Measurements from ENCODE around the gene UBC. TPM values are rescaled to one million over a fixed set of nuclear protein-coding genes. Genes with fewer than 3 reads are reported as not detected.

The UBC gene
- total and polyA plus RNA-seq, 2 donors (not counting 1 experiment from before 2014, with no cell fraction given) = 953 to 4,477 TPM

DNA sequence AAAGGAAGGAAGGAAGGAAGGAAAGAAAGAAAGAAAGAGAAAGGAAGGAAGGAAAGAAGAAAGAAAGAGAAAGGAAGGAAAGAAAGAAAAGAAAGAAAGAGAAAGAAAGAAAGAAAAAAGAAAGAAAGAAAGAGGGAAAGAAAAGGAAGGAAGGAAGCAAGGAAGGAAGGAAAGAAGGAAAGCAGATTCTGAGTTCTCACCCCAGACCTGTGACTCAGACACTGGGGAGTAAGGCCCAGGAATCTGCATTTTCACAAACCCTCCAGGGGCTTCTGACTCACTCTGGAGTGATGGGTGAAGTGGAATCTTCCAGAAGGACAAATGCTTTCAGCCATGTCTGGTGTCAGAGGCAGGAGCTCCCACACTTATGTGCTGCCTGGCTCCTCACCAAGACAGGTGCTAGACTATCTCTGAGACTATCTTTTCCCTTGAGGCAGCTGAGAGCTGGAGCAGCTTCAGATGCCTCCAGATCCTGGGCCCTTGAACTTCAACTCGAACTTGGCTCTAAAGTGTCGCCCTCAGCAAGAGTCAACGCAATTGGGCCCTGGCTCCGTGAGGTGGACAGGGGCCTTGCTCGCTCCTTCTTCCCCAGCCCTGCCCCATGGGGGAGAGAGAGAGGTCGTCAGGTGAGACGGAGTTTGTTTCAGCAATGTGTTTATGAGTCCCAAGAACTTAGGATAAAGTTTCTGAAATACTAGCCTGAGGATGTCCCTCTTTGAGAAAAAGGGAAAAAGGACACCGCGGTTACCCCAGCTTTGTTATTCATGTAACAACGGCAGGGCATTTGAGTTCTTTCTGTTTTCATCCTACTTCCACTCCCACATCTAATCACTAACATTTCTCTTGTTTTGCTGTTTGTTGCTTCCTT lies 31.0 kb downstream of the UBC start:
- peaks cover 64% of the 10 kb centered on the region for H3K4me1 Mint-ChIP-seq
- H3K4me3 Mint-ChIP-seq = peak overlapping the region; percentile 83
- H2AFZ ChIP-seq (ENCODE audit: insufficient read depth, low read depth, low read length, poor library complexity, severe bottlenecking) = peak overlapping the region; percentile 7
- H3K9ac ChIP-seq (ENCODE audit: low read length) = no peak overlapping the region
- POLR2A ChIA-PET = interaction anchor here (0.7 kb wide), 1 partner anchor 19 kb away, joined by 3 read pairs; no protein-coding TSS in a partner anchor
- H3K27ac Mint-ChIP-seq = peak overlapping the region; percentile 95
- 61% methylated on average over 6 of the region's 10 CpGs for WGBS (ENCODE audit: insufficient coverage)
- H4K20me1 ChIP-seq (ENCODE audit: control insufficient read depth, insufficient read depth, low read length, poor library complexity, severe bottlenecking) = no peaks in the 10 kb centered on the region
- H3K4me2 ChIP-seq (replicated peaks; ENCODE audit: low read depth, low read length, poor library complexity, severe bottlenecking) = peak overlapping the region; percentile 69
- H3K4me3 ChIP-seq (ENCODE audit: control extremely low read depth in 1 of 5, extremely low read depth in 1 of 5, insufficient read depth in 1 of 5, low read depth in 2 of 5, low read length in 4 of 5) = no peak overlapping the region
- H3K36me3 ChIP-seq (replicated peaks in 1 of 2; ENCODE audit: control extremely low read depth in 1 of 2, control insufficient read depth in 1 of 2, extremely low read depth in 1 of 2, insufficient read depth in 2 of 2, low read length in 1 of 2) = no peaks in the 10 kb centered on the region
- intact Hi-C loops (cut with micrococcal nuclease) = loop anchor here (1.0 kb wide), 1 partner anchor 19 kb away; no protein-coding TSS in a partner anchor
- H3K79me2 ChIP-seq (ENCODE audit: control insufficient read depth, insufficient read depth, low read length) = no peaks in the 10 kb centered on the region
- TF ChIP-seq EZH2 (IDR thresholded peaks at IDR 0.05; ENCODE audit: borderline replicate concordance, insufficient read depth, low read depth, low read length, poor library complexity, severe bottlenecking) = no peak
- TF ChIP-seq, protein P1, sequence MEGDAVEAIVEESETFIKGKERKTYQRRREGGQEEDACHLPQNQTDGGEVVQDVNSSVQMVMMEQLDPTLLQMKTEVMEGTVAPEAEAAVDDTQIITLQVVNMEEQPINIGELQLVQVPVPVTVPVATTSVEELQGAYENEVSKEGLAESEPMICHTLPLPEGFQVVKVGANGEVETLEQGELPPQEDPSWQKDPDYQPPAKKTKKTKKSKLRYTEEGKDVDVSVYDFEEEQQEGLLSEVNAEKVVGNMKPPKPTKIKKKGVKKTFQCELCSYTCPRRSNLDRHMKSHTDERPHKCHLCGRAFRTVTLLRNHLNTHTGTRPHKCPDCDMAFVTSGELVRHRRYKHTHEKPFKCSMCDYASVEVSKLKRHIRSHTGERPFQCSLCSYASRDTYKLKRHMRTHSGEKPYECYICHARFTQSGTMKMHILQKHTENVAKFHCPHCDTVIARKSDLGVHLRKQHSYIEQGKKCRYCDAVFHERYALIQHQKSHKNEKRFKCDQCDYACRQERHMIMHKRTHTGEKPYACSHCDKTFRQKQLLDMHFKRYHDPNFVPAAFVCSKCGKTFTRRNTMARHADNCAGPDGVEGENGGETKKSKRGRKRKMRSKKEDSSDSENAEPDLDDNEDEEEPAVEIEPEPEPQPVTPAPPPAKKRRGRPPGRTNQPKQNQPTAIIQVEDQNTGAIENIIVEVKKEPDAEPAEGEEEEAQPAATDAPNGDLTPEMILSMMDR (IDR thresholded peaks at IDR 0.05) = no peak
- no peak for ATAC-seq (ENCODE audit: low read depth)
- H3K4me1 ChIP-seq (ENCODE audit: control insufficient read depth in 2 of 2, insufficient read depth in 2 of 2, low read length in 2 of 2) = peaks cover 55 to 70% of the 10 kb centered on the region in 2 donors
- no peaks in the 10 kb centered on the region for H3K9me3 Mint-ChIP-seq (ENCODE audit: insufficient read depth)
- H3K27me3 ChIP-seq (replicated peaks in 1 of 4; ENCODE audit: control extremely low read depth in 1 of 4, control insufficient read depth in 3 of 4, insufficient read depth in 4 of 4, low read length in 3 of 4) = peaks cover 0 to 3% (median 0%) of the 10 kb centered on the region in 4 experiments
- DNase-seq = no peak
- no peaks in the 10 kb centered on the region for H3K27me3 Mint-ChIP-seq
- peak overlapping the region; percentile 3 to 41 for H3K27ac ChIP-seq (ENCODE audit: low read length in 2 of 2)
- peaks cover 0 to 5% (median 0%) of the 10 kb centered on the region in 3 donors for H3K9me3 ChIP-seq (ENCODE audit: control extremely low read depth in 1 of 3, control insufficient read depth in 2 of 3, insufficient read depth in 1 of 3, low read length in 2 of 3)
- CTCF ChIA-PET = interaction anchor here (0.9 to 4.6 kb wide), 6 partner anchors 10 to 112 kb away, joined by 3 to 19 read pairs (median 4); no protein-coding TSS in a partner anchor

DNA sequence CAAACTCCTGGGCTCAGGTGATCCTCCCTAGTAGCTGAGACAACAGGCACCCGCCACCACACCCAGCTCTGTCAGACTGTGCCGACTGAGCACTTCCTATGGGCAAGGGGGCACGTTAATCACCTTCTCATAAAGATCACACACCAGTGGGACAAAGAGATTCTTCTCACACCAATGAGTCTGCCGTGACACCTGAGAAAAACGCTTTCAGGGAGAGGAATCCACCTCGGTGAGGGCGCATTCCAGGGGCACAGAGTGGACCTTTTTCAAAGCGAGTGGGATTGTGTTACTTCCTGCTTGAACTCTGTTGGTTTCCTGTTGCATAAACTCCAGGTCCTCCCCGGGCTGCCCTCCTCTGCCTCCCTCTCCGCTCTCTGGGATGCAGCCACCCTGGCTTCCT lies 33.3 kb downstream of the UBC start:
- Mint-ChIP-seq H3K27ac (peak overlapping the region; percentile 26), H3K27me3 (no peaks in the 10 kb centered on the region), H3K4me1 (peaks cover 48% of the 10 kb centered on the region), H3K4me3 (no peak overlapping the region), H3K9me3 (ENCODE audit: insufficient read depth) (no peaks in the 10 kb centered on the region)
- 29% methylated on average over 9 of the region's 10 CpGs for WGBS (ENCODE audit: insufficient coverage)
- Histone ChIP-seq H3K4me3 (ENCODE audit: control extremely low read depth in 1 of 5, extremely low read depth in 1 of 5, insufficient read depth in 1 of 5, low read depth in 2 of 5, low read length in 4 of 5) (no peak overlapping the region), H3K27ac (ENCODE audit: low read length in 2 of 2) (no peak overlapping the region), H3K9ac (ENCODE audit: low read length) (no peak overlapping the region), H2AFZ (ENCODE audit: insufficient read depth, low read depth, low read length, poor library complexity, severe bottlenecking) (peak overlapping the region; percentile 44), H3K27me3 (replicated peaks in 1 of 4; ENCODE audit: control extremely low read depth in 1 of 4, control insufficient read depth in 3 of 4, insufficient read depth in 4 of 4, low read length in 3 of 4) (peaks cover 0 to 3% (median 0%) of the 10 kb centered on the region in 4 experiments), H4K20me1 (ENCODE audit: control insufficient read depth, insufficient read depth, low read length, poor library complexity, severe bottlenecking) (no peaks in the 10 kb centered on the region), H3K4me1 (ENCODE audit: control insufficient read depth in 2 of 2, insufficient read depth in 2 of 2, low read length in 2 of 2) (peaks cover 47 to 53% of the 10 kb centered on the region in 2 donors), H3K79me2 (ENCODE audit: control insufficient read depth, insufficient read depth, low read length) (no peaks in the 10 kb centered on the region), H3K36me3 (replicated peaks in 1 of 2; ENCODE audit: control extremely low read depth in 1 of 2, control insufficient read depth in 1 of 2, extremely low read depth in 1 of 2, insufficient read depth in 2 of 2, low read length in 1 of 2) (no peaks in the 10 kb centered on the region), H3K9me3 (ENCODE audit: control extremely low read depth in 1 of 3, control insufficient read depth in 2 of 3, insufficient read depth in 1 of 3, low read length in 2 of 3) (peaks cover 0 to 5% (median 0%) of the 10 kb centered on the region in 3 donors), H3K4me2 (replicated peaks; ENCODE audit: low read depth, low read length, poor library complexity, severe bottlenecking) (peak overlapping the region; percentile 5)
- intact Hi-C loops (cut with micrococcal nuclease) = no loop called here
- ChIA-PET POLR2A (interaction anchor here (1.4 kb wide), 1 partner anchor 13 kb away, joined by 3 read pairs; no protein-coding TSS in a partner anchor), CTCF (no interaction called here)
- DNase-seq (peak; percentile 9), ATAC-seq (ENCODE audit: low read depth) (no peak)
- TF ChIP-seq, protein P1 (IDR thresholded peaks at IDR 0.05) = no peak
- no peak for TF ChIP-seq EZH2 (IDR thresholded peaks at IDR 0.05; ENCODE audit: borderline replicate concordance, insufficient read depth, low read depth, low read length, poor library complexity, severe bottlenecking)
